Sigmoid colon (tissue), 7 donors: Measurements from ENCODE around the gene ALG9. TPM values are rescaled to one million over a fixed set of nuclear protein-coding genes. Genes with fewer than 3 reads are reported as not detected.
"Not testable (repeated sequence)": the region's sequence is repeated elsewhere in the genome, so short reads cannot be mapped to it uniquely, and the experiment has no call there.

ENCODE experiments used
- DNase-seq: peaks from one replicate; pipeline ENCODE4 v3.0.0-alpha.2; 2019
- H3K27ac ChIP-seq, 4 donors: fragments of 200-600 bp; sonication (generic); one replicate each; pipeline ENCODE4 v1.5.1; 2016 to 2019; ENCODE audit warnings: mild to moderate bottlenecking in 1 of 4
- H3K27me3 ChIP-seq, 3 donors: fragments of 200-600 bp; sonication (generic); one replicate each; pipeline ENCODE4 v1.5.1; 2019; ENCODE audit warnings: mild to moderate bottlenecking in 1 of 3
- H3K36me3 ChIP-seq, 4 donors: fragments of 200-600 bp; sonication (generic); one replicate each; pipeline ENCODE4 v1.5.1; 2016 to 2019
- H3K4me1 ChIP-seq, 4 donors: fragments of 200-600 bp; sonication (generic); one replicate each; pipeline ENCODE4 v1.5.1; 2017 to 2019
- H3K4me3 ChIP-seq, 4 donors: fragments of 200-600 bp; sonication (generic); one replicate each; pipeline ENCODE4 v1.5.1; 2017 to 2019; ENCODE audit warnings: mild to moderate bottlenecking in 2 of 4, moderate library complexity in 1 of 4
- H3K9me3 ChIP-seq, 4 donors: fragments of 200-600 bp in 3 of 4; sonication (generic) in 3 of 4; one replicate each; pipeline versions ENCODE4 v1.5.1 to v1.6.1; 2013 to 2019
- EP300 ChIP-seq, 4 donors: sonication (generic); formaldehyde crosslinking; IDR thresholded peaks; one replicate each; pipeline ENCODE4 v1.6.1; 2017; ENCODE audit warnings: antibody characterized with exemption in 4 of 4
- POLR2A ChIP-seq, 2 donors: fragments of 450-650 bp; IDR thresholded peaks; one replicate each; pipeline ENCODE4 v1.6.1; 2016; ENCODE audit warnings: antibody characterized with exemption in 2 of 2, mild to moderate bottlenecking in 2 of 2, moderate library complexity in 2 of 2
- POLR2AphosphoS5 ChIP-seq, 4 donors: sonication (generic); formaldehyde crosslinking; IDR thresholded peaks; one replicate each; pipeline ENCODE4 v1.6.1; 2017; ENCODE audit warnings: antibody characterized with exemption in 4 of 4
- WGBS, 2 donors: extraction: QIAGEN DNeasy Blood & Tissue Kit; methylation state at CpG; one replicate each; pipeline ENCODE4 v1.1.7; 2013; 5-methylcytosine and 5-hydroxymethylcytosine counted together
- intact Hi-C: fragments of 100-400 bp; cut with DNase I; formaldehyde crosslinking; loops from one replicate; pipeline ENCODE4 v1.15.1; 2023
- polyA plus RNA-seq, 3 donors: library from polyadenylated mRNA; stranded (reverse); fragments of 200-250 nt; gene quantifications; one replicate each; pipeline ENCODE4 v1.2.3, GENCODE V29; 2013
- total RNA-seq, 4 donors: library from RNA; depleted of rRNA; stranded (reverse); fragments of >200 nt; gene quantifications; one replicate each; pipeline ENCODE4 v1.1.0, GENCODE V29; 2016
- TF ChIP-seq, protein P1 (sequence below), 4 experiments: fragments of 450-650 bp in 3 of 4; fragments of 200-600 bp in 1 of 4; IDR thresholded peaks; one replicate each; pipeline ENCODE4 v1.5.1; 2016 to 2019; ENCODE audit warnings: antibody characterized with exemption in 4 of 4, mild to moderate bottlenecking in 3 of 4, moderate library complexity in 2 of 4
- donor health status: healthy with polysubstance abuse.
- donor health status: Bipolar disorder and iron deficiency.
- donor health status: healthy.

ALG9 gene
- total and polyA plus RNA-seq, 7 donors = 6.0 to 40.4 (median 25.5) TPM

DNA sequence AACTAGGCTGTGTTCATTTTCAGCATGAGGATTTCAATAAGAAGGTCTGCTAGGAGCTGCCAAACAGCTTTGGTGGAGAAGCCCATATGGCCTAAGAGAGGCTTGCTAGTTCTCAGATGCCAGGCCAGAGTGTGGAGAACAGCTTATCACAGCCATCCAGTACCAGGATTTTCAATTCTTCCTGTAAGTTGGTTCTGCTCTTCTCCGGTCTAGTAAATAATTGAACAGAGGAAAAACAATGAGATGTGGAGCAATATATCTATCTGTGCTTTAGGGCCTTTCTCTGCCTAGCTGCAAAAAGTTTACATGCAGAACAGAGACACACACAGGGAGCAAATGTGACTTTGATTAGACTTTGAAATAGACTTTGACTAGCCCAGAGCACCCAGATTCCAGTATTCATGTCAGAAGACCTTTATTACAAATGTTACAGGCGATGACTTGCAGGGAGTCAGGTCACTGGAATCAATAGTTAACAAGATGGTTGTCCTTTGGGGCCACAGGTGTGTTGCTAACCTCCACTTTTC lies 85.4 kb downstream of the ALG9 start:
- Histone ChIP-seq H3K36me3 (peaks cover 3 to 33% (median 9%) of the 10 kb centered on the region in 4 donors), H3K27ac (no peak overlapping the region), H3K4me1 (peaks cover 0 to 14% (median 9%) of the 10 kb centered on the region in 4 donors), H3K4me3 (no peak overlapping the region), H3K9me3 (no peaks in the 10 kb centered on the region), H3K27me3 (no peaks in the 10 kb centered on the region)
- DNase-seq = no peak
- 38 to 84% methylated on average over 2 of the region's 2 CpGs for WGBS, 2 donors
- TF ChIP-seq, protein P1, sequence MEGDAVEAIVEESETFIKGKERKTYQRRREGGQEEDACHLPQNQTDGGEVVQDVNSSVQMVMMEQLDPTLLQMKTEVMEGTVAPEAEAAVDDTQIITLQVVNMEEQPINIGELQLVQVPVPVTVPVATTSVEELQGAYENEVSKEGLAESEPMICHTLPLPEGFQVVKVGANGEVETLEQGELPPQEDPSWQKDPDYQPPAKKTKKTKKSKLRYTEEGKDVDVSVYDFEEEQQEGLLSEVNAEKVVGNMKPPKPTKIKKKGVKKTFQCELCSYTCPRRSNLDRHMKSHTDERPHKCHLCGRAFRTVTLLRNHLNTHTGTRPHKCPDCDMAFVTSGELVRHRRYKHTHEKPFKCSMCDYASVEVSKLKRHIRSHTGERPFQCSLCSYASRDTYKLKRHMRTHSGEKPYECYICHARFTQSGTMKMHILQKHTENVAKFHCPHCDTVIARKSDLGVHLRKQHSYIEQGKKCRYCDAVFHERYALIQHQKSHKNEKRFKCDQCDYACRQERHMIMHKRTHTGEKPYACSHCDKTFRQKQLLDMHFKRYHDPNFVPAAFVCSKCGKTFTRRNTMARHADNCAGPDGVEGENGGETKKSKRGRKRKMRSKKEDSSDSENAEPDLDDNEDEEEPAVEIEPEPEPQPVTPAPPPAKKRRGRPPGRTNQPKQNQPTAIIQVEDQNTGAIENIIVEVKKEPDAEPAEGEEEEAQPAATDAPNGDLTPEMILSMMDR (IDR thresholded peaks at IDR 0.05) = no peak
- TF ChIP-seq POLR2AphosphoS5 (IDR thresholded peaks at IDR 0.05) = no peak
- no peak for TF ChIP-seq POLR2A (IDR thresholded peaks at IDR 0.05)
- no peak for TF ChIP-seq EP300 (IDR thresholded peaks at IDR 0.05)
- intact Hi-C loops = no loop called here

DNA sequence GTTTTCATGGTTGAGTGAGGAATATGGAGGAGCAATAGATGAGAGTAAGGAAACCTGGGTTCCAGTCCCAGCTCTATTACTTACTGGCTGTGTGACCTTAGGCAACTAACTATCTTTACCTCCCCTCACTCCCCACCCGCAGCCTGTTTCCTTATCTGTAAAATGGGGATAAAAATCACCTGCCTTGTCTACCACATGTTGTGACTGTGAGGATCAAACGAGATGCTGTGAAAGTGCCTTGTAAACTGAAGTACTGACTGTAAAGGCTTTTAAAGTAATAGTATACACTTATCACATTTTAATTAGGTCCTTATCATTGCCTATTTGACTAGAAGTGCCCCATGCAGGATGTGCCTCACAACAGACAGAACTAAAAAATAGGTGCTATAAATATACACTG lies 86.3 kb downstream of the ALG9 start:
- no peak for DNase-seq
- intact Hi-C loops = no loop called here
- Histone ChIP-seq H3K36me3 (peaks cover 3 to 28% (median 9%) of the 10 kb centered on the region in 4 donors), H3K27me3 (no peaks in the 10 kb centered on the region), H3K27ac (no peak overlapping the region), H3K4me1 (peaks cover 0 to 14% (median 9%) of the 10 kb centered on the region in 4 donors), H3K4me3 (no peak overlapping the region), H3K9me3 (no peaks in the 10 kb centered on the region)
- 61 to 78% methylated on average over 2 of the region's 2 CpGs for WGBS, 2 donors
- no peak for TF ChIP-seq POLR2A (IDR thresholded peaks at IDR 0.05)
- TF ChIP-seq EP300 (IDR thresholded peaks at IDR 0.05) = no peak

DNA sequence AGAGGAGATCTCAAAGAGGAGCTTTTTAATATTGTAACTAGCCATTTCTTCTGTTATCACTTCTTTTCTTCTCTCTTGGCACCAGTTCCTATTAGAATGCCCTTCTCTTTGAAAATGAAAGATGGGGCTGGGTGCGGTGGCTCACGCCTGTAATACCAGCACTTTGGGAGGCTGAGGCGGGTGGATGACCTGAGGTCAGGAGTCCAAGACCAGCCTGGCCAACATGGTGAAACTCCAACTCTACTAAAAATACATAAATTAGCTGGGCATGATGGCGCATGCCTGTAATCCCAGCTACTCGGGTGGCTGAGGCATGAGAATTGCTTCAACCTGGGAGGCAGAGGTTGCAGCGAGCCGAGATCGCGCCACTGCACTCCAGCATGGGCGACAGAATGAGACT lies 87.1 kb downstream of the ALG9 start:
- H3K27me3 ChIP-seq, H3K9me3 ChIP-seq, intact Hi-C loops, H3K27ac ChIP-seq, DNase-seq, H3K4me3 ChIP-seq: not testable (repeated sequence)
- Histone ChIP-seq H3K4me1 (peaks cover 0 to 14% (median 9%) of the 10 kb centered on the region in 4 donors), H3K36me3 (peaks cover 3 to 28% (median 9%) of the 10 kb centered on the region in 4 donors)
- WGBS, 2 donors = 96 to 98% methylated on average over 10 of the region's 10 CpGs

DNA sequence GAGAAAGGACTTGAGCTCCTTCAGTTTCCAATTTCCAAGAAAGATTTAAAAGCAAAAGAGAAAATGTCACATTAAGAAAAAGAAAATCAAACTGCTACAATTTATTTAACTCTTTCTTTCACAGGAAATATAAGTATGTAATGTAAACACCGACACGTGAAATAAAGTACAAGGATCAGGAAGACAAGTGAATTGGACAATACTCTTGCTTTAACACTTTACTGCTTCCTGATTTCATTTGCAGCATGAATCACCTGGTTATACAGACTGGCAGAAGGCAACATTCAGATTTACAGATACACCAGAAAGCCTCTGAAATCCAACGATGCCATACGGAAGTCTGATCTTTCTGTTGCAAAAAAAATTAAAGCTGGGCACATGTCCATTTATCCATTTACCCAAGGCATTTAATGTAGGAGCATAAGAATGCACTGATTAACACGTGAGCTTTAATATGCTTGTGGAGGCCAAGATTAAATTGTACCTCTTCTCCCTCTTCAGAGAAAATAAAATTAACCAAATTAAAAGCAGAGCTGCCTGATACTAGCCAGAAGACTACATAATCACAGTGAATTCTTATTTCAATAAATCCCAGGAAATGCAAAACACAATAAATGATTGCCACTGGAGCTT lies 89.2 kb downstream of the ALG9 start:
- Histone ChIP-seq H3K4me1 (no peaks in the 10 kb centered on the region), H3K27me3 (no peaks in the 10 kb centered on the region), H3K36me3 (peaks cover 3 to 28% (median 9%) of the 10 kb centered on the region in 4 donors), H3K9me3 (no peaks in the 10 kb centered on the region), H3K27ac (no peak overlapping the region), H3K4me3 (no peak overlapping the region)
- intact Hi-C loops = no loop called here
- TF ChIP-seq, protein P1 (IDR thresholded peaks at IDR 0.05) = no peak
- TF ChIP-seq POLR2A (IDR thresholded peaks at IDR 0.05) (no peak), POLR2AphosphoS5 (IDR thresholded peaks at IDR 0.05) (no peak), EP300 (IDR thresholded peaks at IDR 0.05) (no peak)
- 24 to 66% methylated on average over 5 of the region's 5 CpGs for WGBS, 2 donors
- DNase-seq = no peak

DNA sequence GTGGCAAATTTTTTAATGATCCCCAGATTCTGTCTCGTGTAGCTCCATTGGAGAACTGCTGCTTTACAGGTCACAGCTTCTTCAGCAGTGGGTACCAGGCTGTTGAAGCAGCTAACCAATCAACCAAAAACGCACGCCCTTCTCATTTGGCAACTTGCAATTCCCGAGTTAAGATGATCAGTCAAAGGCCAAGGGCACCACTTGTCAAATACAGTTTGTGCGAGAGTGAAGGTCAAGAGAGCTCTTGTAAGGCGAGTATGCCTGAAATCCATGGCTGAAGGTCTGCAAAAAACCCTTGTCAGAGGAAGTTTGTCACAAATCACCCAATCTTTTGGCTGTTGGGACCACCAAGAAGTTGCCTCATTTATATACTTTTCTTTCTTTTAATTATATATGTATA lies 92.3 kb downstream of the ALG9 start:
- no peak for DNase-seq
- H3K4me3 ChIP-seq = no peak overlapping the region
- H3K36me3 ChIP-seq = peaks cover 0 to 3% (median 0%) of the 10 kb centered on the region in 4 donors
- H3K9me3 ChIP-seq = no peaks in the 10 kb centered on the region
- 86 to 91% methylated on average over 6 of the region's 6 CpGs for WGBS, 2 donors
- H3K27ac ChIP-seq = no peak overlapping the region
- TF ChIP-seq POLR2AphosphoS5 (IDR thresholded peaks at IDR 0.05) (no peak), EP300 (IDR thresholded peaks at IDR 0.05) (no peak), POLR2A (IDR thresholded peaks at IDR 0.05) (no peak)
- TF ChIP-seq, protein P1 (IDR thresholded peaks at IDR 0.05) = no peak
- H3K4me1 ChIP-seq = no peaks in the 10 kb centered on the region
- intact Hi-C loops = loop anchor here (5.0 kb wide), 2 partner anchors 63 to 192 kb away; no protein-coding TSS in a partner anchor
- H3K27me3 ChIP-seq = no peaks in the 10 kb centered on the region
